OCI-LY3 (cell line): ENCODE data around the gene COLGALT1.

Experiments used
- EZH2phosphoT487 ChIP-seq: fragments of 200-600 bp; shearing (Covaris generic); IDR thresholded peaks from 2 replicates; pipeline ENCODE4 v1.6.1; 2018; ENCODE audit warnings: antibody characterized with exemption, mixed run types, low read depth
- TF ChIP-seq, protein P1 (sequence below): fragments of 200-600, 300-600 bp; sonication (generic); IDR thresholded peaks from 2 replicates; pipeline ENCODE4 v1.5.1; 2014; ENCODE audit warnings: antibody characterized with exemption, low read length, low read depth

DNA sequence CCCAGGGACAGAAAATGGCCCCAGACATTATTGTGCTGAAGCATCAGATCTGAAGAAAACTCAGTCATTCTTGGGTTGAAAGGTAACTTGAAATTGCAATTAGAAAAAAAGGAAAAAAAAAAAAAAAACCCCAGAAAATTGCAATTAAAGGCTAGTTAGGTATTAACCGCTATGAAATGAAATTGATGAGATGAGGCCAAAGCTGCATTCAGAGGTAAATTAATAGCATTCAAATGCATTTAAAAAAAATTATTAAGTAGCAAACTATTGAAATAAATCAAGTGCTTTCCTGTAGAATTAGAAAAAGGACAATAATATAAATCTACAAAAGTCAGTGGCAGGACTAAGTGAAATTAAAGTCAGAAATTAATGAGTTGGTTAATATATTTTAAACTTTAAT lies 37.6 kb upstream of the COLGALT1 start:
- TF ChIP-seq, protein P1, sequence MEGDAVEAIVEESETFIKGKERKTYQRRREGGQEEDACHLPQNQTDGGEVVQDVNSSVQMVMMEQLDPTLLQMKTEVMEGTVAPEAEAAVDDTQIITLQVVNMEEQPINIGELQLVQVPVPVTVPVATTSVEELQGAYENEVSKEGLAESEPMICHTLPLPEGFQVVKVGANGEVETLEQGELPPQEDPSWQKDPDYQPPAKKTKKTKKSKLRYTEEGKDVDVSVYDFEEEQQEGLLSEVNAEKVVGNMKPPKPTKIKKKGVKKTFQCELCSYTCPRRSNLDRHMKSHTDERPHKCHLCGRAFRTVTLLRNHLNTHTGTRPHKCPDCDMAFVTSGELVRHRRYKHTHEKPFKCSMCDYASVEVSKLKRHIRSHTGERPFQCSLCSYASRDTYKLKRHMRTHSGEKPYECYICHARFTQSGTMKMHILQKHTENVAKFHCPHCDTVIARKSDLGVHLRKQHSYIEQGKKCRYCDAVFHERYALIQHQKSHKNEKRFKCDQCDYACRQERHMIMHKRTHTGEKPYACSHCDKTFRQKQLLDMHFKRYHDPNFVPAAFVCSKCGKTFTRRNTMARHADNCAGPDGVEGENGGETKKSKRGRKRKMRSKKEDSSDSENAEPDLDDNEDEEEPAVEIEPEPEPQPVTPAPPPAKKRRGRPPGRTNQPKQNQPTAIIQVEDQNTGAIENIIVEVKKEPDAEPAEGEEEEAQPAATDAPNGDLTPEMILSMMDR = no peak
- TF ChIP-seq EZH2phosphoT487 = no peak
